Stimulated activated effector memory CD8-positive, alpha-beta T cell treated with anti-CD3 and anti-CD28 coated beads, Interleukin-12 subunit alpha, Interleukin-12 subunit beta, amount 100 ng/mL, for 72 hours (primary cell): ENCODE data around the gene OR51S1.
A peak's percentile ranks its signal among the peaks of the same experiment; 100 is the strongest.
"Not testable (repeated sequence)": the region's sequence is repeated elsewhere in the genome, so short reads cannot be mapped to it uniquely, and the experiment has no call there.

Experiments used
- ATAC-seq: fragments of 150-1000 bp; cut with Tn5 transposase; 2 replicates; pipeline ENCODE4 v1.10.0; 2021
- DNase-seq, 2 donors: peaks; one replicate each; pipeline ENCODE4 v3.0.0; 2021 to 2022; ENCODE audit warnings: low spot score in 2 of 2
- H3K27ac Mint-ChIP-seq: one replicate; pipeline ENCODE4 v1.8.0; 2022; ENCODE audit warnings: mild to moderate bottlenecking, mixed read lengths
- H3K36me3 Mint-ChIP-seq: one replicate; pipeline ENCODE4 v1.8.0; 2022; ENCODE audit warnings: mild to moderate bottlenecking, mixed read lengths
- H3K4me1 Mint-ChIP-seq: one replicate; pipeline ENCODE4 v1.8.0; 2022; ENCODE audit warnings: mixed read lengths
- H3K4me3 Mint-ChIP-seq: one replicate; pipeline ENCODE4 v1.8.0; 2022; ENCODE audit warnings: mild to moderate bottlenecking, mixed read lengths
- H3K9me3 Mint-ChIP-seq: one replicate; pipeline ENCODE4 v1.8.0; 2022; ENCODE audit warnings: mixed read lengths

The OR51S1 gene

GRCh38 chr11:4848908-4849532 lies at the start of gene OR51S1:
TSS of gene OR51S1 (minus strand) at chr11:4849208. CDS start at chr11:4849208, 0 bp downstream.
- DNase-seq (no peak), ATAC-seq (no peak)
- H3K4me1 Mint-ChIP-seq = no peaks in the 10 kb centered on the region
- no peak within 1 kb of the TSS for H3K27ac Mint-ChIP-seq
- H3K9me3 Mint-ChIP-seq = peaks cover 2% of the 10 kb centered on the region
- H3K36me3 Mint-ChIP-seq = no peaks in the 10 kb centered on the region
- H3K4me3 Mint-ChIP-seq = no peak within 1 kb of the TSS

- no peak overlapping the region for H3K27ac Mint-ChIP-seq
- H3K36me3 Mint-ChIP-seq = no peaks in the 10 kb centered on the region
- peaks cover 3% of the 10 kb centered on the region for H3K9me3 Mint-ChIP-seq
- H3K4me3 Mint-ChIP-seq = no peak overlapping the region
- DNase-seq (no peak), ATAC-seq (no peak)
- no peaks in the 10 kb centered on the region for H3K4me1 Mint-ChIP-seq
These were observed 43.1 kb upstream of the OR51S1 start for GRCh38 chr11:4891996-4892640.

- H3K36me3 Mint-ChIP-seq = no peaks in the 10 kb centered on the region
- peaks cover 3% of the 10 kb centered on the region for H3K9me3 Mint-ChIP-seq
- H3K4me3 Mint-ChIP-seq = no peak overlapping the region
- no peak for DNase-seq
- no peak overlapping the region for H3K27ac Mint-ChIP-seq
- H3K4me1 Mint-ChIP-seq = no peaks in the 10 kb centered on the region
- no peak for ATAC-seq
These were observed 41.3 kb upstream of the OR51S1 start for GRCh38 chr11:4890279-4890678.

- Mint-ChIP-seq H3K36me3 (no peaks in the 10 kb centered on the region), H3K9me3 (peaks cover 3% of the 10 kb centered on the region), H3K4me1 (no peaks in the 10 kb centered on the region), H3K27ac (no peak overlapping the region), H3K4me3 (no peak overlapping the region)
- DNase-seq (no peak), ATAC-seq (no peak)
These were observed 38.6 kb upstream of the OR51S1 start for GRCh38 chr11:4887591-4887990.

GRCh38 chr11:4886186-4886585 lies 37.2 kb upstream of the OR51S1 start:
- H3K4me1 Mint-ChIP-seq = no peaks in the 10 kb centered on the region
- H3K27ac Mint-ChIP-seq = no peak overlapping the region

GRCh38 chr11:4884361-4884760 lies 35.4 kb upstream of the OR51S1 start:
- DNase-seq (no peak), ATAC-seq (no peak)
- H3K4me3 Mint-ChIP-seq = no peak overlapping the region
- no peaks in the 10 kb centered on the region for H3K4me1 Mint-ChIP-seq
- H3K36me3 Mint-ChIP-seq = no peaks in the 10 kb centered on the region
- H3K9me3 Mint-ChIP-seq = no peaks in the 10 kb centered on the region
- no peak overlapping the region for H3K27ac Mint-ChIP-seq

More at GRCh38 chr11:4886186-4886585, 37.2 kb upstream of the OR51S1 start:
- H3K36me3 Mint-ChIP-seq = no peaks in the 10 kb centered on the region
- no peak overlapping the region for H3K4me3 Mint-ChIP-seq
- DNase-seq (no peak), ATAC-seq (no peak)
- peaks cover 3% of the 10 kb centered on the region for H3K9me3 Mint-ChIP-seq

- H3K4me1 Mint-ChIP-seq = no peaks in the 10 kb centered on the region
- H3K36me3 Mint-ChIP-seq = no peaks in the 10 kb centered on the region
- H3K27ac Mint-ChIP-seq = no peak overlapping the region
- DNase-seq (no peak), ATAC-seq (no peak)
- no peak overlapping the region for H3K4me3 Mint-ChIP-seq
- H3K9me3 Mint-ChIP-seq = no peaks in the 10 kb centered on the region
These were observed 33.5 kb upstream of the OR51S1 start for GRCh38 chr11:4882543-4882942.

GRCh38 chr11:4881860-4882500 lies 33.0 kb upstream of the OR51S1 start, which contains the start of gene OR51T1:
TSS of gene OR51T1 (plus strand) at chr11:4881900. CDS start at chr11:4881900, 0 bp downstream.
- Mint-ChIP-seq H3K27ac (no peak within 1 kb of the TSS), H3K36me3 (no peaks in the 10 kb centered on the region), H3K4me1 (no peaks in the 10 kb centered on the region), H3K4me3 (no peak within 1 kb of the TSS), H3K9me3 (no peaks in the 10 kb centered on the region)
- DNase-seq (no peak), ATAC-seq (no peak)

- Mint-ChIP-seq H3K27ac (no peak overlapping the region), H3K9me3 (no peaks in the 10 kb centered on the region), H3K36me3 (no peaks in the 10 kb centered on the region), H3K4me1 (no peaks in the 10 kb centered on the region), H3K4me3 (no peak overlapping the region)
- ATAC-seq (no peak), DNase-seq (no peak)
These were observed 32.2 kb upstream of the OR51S1 start for GRCh38 chr11:4881188-4881587.

- H3K27ac Mint-ChIP-seq = no peak overlapping the region
- no peak overlapping the region for H3K4me3 Mint-ChIP-seq
- DNase-seq = no peak
- H3K4me1 Mint-ChIP-seq = no peaks in the 10 kb centered on the region
- H3K9me3 Mint-ChIP-seq = peaks cover 3% of the 10 kb centered on the region
- ATAC-seq = no peak
- H3K36me3 Mint-ChIP-seq = no peaks in the 10 kb centered on the region
These were observed 16.8 kb upstream of the OR51S1 start for GRCh38 chr11:4865855-4866254.

GRCh38 chr11:4863876-4864275 lies 14.9 kb upstream of the OR51S1 start:
- no peak overlapping the region for H3K27ac Mint-ChIP-seq
- DNase-seq (no peak), ATAC-seq (no peak)
- no peak overlapping the region for H3K4me3 Mint-ChIP-seq
- no peaks in the 10 kb centered on the region for H3K9me3 Mint-ChIP-seq
- H3K36me3 Mint-ChIP-seq = no peaks in the 10 kb centered on the region
- H3K4me1 Mint-ChIP-seq = no peaks in the 10 kb centered on the region

GRCh38 chr11:4862447-4863236 lies 13.6 kb upstream of the OR51S1 start:
- no peak overlapping the region for H3K4me3 Mint-ChIP-seq
- H3K4me1 Mint-ChIP-seq = no peaks in the 10 kb centered on the region
- no peak overlapping the region for H3K27ac Mint-ChIP-seq
- no peaks in the 10 kb centered on the region for H3K36me3 Mint-ChIP-seq
- H3K9me3 Mint-ChIP-seq = no peaks in the 10 kb centered on the region
- no peak for ATAC-seq
- no peak for DNase-seq

- H3K4me1 Mint-ChIP-seq, H3K4me3 Mint-ChIP-seq, ATAC-seq, H3K36me3 Mint-ChIP-seq, H3K27ac Mint-ChIP-seq, H3K9me3 Mint-ChIP-seq, DNase-seq: not testable (repeated sequence)
These were observed 5.3 kb upstream of the OR51S1 start for GRCh38 chr11:4854286-4854685.

GRCh38 chr11:4851033-4851432 lies 2.0 kb upstream of the OR51S1 start:
- ATAC-seq = no peak
- no peaks in the 10 kb centered on the region for H3K9me3 Mint-ChIP-seq

GRCh38 chr11:4839851-4840549 lies 9.0 kb downstream of the OR51S1 start:
- Mint-ChIP-seq H3K36me3 (no peaks in the 10 kb centered on the region), H3K27ac (no peak overlapping the region), H3K9me3 (peaks cover 3% of the 10 kb centered on the region), H3K4me3 (no peak overlapping the region), H3K4me1 (no peaks in the 10 kb centered on the region)
- ATAC-seq = peak; percentile 16
- no peak for DNase-seq

More at GRCh38 chr11:4851033-4851432, 2.0 kb upstream of the OR51S1 start:
- no peak overlapping the region for H3K27ac Mint-ChIP-seq
- H3K36me3 Mint-ChIP-seq = no peaks in the 10 kb centered on the region
- no peaks in the 10 kb centered on the region for H3K4me1 Mint-ChIP-seq
- DNase-seq = no peak
- H3K4me3 Mint-ChIP-seq = no peak overlapping the region
